Stimulated activated CD4-positive, alpha-beta T cell treated with anti-CD3 and anti-CD28 coated beads, Interleukin-12 subunit alpha, Interleukin-12 subunit beta, amount 100 ng/mL, for 48 hours (primary cell): ENCODE data around the gene ATF3.
A peak's percentile ranks its signal among the peaks of the same experiment; 100 is the strongest.

Experiments
- DNase-seq, 3 donors: peaks; one replicate each; pipeline ENCODE4 v3.0.0-alpha.2; 2020; ENCODE audit warnings: low read depth in 2 of 3, low spot score in 1 of 3

ATF3 gene

GRCh38 chr1:212607913-212608391 is 609 bp upstream of the ATF3 start:
- DNase-seq: no peak

- DNase-seq: peak; percentile 18 to 37 (median 32)
These were observed 569 bp downstream of the ATF3 start for GRCh38 chr1:212608959-212609700.

GRCh38 chr1:212609701-212610574 is 1.4 kb downstream of the ATF3 start:
- DNase-seq: no peak

- no peak for DNase-seq
These were observed 2.0 kb downstream of the ATF3 start for GRCh38 chr1:212610575-212610967.

- no peak for DNase-seq
These were observed 2.7 kb downstream of the ATF3 start for GRCh38 chr1:212611000-212611948.

GRCh38 chr1:212612041-212612961 is 3.7 kb downstream of the ATF3 start:
- DNase-seq: no peak

- DNase-seq: no peak
These were observed 5.1 kb downstream of the ATF3 start for GRCh38 chr1:212613440-212614335.

GRCh38 chr1:212614453-212615200 is 6.1 kb downstream of the ATF3 start:
- DNase-seq: no peak

- no peak for DNase-seq
These were observed 6.6 kb downstream of the ATF3 start for GRCh38 chr1:212615201-212615470.

- no peak for DNase-seq
These were observed 10.1 kb downstream of the ATF3 start for GRCh38 chr1:212618466-212619210.

- DNase-seq: no peak
These were observed 11.7 kb downstream of the ATF3 start for GRCh38 chr1:212620293-212620692.

- no peak for DNase-seq
These were observed 12.7 kb downstream of the ATF3 start for GRCh38 chr1:212621043-212621948.

- no peak for DNase-seq
These were observed 13.4 kb downstream of the ATF3 start for GRCh38 chr1:212621949-212622305.

GRCh38 chr1:212622467-212622866 is 13.9 kb downstream of the ATF3 start:
- DNase-seq: no peak

- DNase-seq: no peak
These were observed 14.3 kb downstream of the ATF3 start for GRCh38 chr1:212622906-212623305.

GRCh38 chr1:212623603-212624002 is 15.0 kb downstream of the ATF3 start:
- no peak for DNase-seq

GRCh38 chr1:212624976-212625501 is 16.5 kb downstream of the ATF3 start:
- no peak for DNase-seq
